BLaER1 (cell line): Measurements from ENCODE around the gene BASP1.

Source experiments
- H3K27ac ChIP-seq: shearing (Covaris generic); formaldehyde crosslinking; 2 replicates; pipeline ENCODE4 v1.8.1; 2022
- H3K27me3 ChIP-seq: shearing (Covaris generic); formaldehyde crosslinking; 2 replicates; pipeline ENCODE4 v1.8.1; 2022
- H3K36me3 ChIP-seq: shearing (Covaris generic); formaldehyde crosslinking; 2 replicates; pipeline ENCODE4 v1.8.1; 2022
- H3K4me1 ChIP-seq: shearing (Covaris generic); formaldehyde crosslinking; 2 replicates; pipeline ENCODE4 v1.8.1; 2022
- H3K4me2 ChIP-seq: shearing (Covaris generic); formaldehyde crosslinking; 2 replicates; pipeline ENCODE4 v1.8.1; 2022
- H3K4me3 ChIP-seq: shearing (Covaris generic); formaldehyde crosslinking; 2 replicates; pipeline ENCODE4 v1.8.1; 2022
- H3K9ac ChIP-seq: shearing (Covaris generic); formaldehyde crosslinking; 2 replicates; pipeline ENCODE4 v1.8.1; 2022
- H3K9me3 ChIP-seq: shearing (Covaris generic); formaldehyde crosslinking; 2 replicates; pipeline ENCODE4 v1.8.1; 2022
- H4K20me1 ChIP-seq: shearing (Covaris generic); formaldehyde crosslinking; 2 replicates; pipeline ENCODE4 v1.8.1; 2022
- Cebpa-rat ChIP-seq: shearing (Covaris generic); IDR thresholded peaks from 2 replicates; pipeline ENCODE4 v1.8.1; 2022

The BASP1 gene

DNA sequence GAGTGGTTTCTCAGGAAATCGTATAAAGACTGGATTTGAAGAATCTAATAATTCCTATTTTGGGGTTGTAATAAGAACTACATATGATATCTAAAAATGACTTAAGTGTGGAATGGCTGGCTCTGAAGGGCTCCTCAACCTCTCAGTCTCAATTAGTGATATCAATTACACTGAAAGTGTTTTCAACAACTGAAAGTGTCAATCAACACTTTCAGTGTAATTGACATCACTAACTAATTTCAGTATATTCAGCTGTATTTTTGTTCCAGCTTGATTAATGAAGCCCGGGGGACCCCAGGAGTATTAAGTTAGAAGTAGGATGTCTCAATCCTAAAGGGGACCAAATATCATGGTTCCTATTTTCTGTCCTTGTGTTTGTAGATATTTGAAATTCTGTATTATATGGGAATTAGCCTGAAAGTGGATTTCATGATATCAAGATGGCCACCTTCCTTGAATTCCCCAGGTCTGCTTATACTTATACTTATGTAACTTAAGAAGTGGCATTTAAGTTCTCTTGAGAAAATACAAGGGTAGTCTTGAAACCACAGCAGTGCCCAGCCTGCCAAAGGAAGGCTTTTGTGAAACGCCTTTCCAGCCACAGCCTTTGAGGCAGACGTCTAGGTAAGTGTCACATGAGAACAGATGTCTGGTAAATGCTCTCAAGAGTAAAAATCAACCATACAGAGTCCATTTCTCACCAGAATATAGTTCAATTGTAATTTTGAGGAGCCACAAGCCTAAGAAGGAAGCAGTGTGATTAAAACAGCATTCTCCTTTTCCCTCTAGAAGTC, 4.6 kb downstream of the BASP1 start:
- Histone ChIP-seq H3K4me2 (no peak overlapping the region), H3K36me3 (no peaks in the 10 kb centered on the region), H3K27ac (no peak overlapping the region), H3K4me1 (peaks cover 21% of the 10 kb centered on the region), H3K4me3 (no peak overlapping the region), H3K9ac (no peak overlapping the region), H3K9me3 (no peaks in the 10 kb centered on the region), H3K27me3 (no peaks in the 10 kb centered on the region), H4K20me1 (peaks cover 24% of the 10 kb centered on the region)
- TF ChIP-seq Cebpa-rat, result no peak

DNA sequence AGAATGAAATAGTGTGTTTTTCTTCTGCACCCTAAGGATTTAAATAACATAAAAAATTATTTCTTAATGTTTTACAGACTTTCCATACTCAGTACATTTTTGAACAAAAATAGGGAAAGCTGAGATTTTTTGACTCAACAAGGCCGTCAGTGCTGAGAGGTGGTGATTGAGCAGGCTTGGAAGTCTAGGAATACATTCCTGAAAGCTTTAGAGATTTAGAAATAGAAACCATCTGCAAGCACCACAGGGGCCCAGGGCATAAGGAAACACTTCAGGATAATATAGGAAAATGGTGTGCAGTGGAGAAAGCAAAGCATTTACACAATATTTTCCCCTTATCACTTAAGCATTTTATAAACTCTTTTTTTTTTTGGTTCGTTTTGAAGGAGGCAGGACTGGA, 5.2 kb downstream of the BASP1 start:
- Histone ChIP-seq H3K4me3 (no peak overlapping the region), H4K20me1 (peaks cover 24% of the 10 kb centered on the region), H3K36me3 (no peaks in the 10 kb centered on the region), H3K27ac (no peak overlapping the region), H3K9ac (no peak overlapping the region), H3K27me3 (no peaks in the 10 kb centered on the region), H3K9me3 (no peaks in the 10 kb centered on the region), H3K4me2 (no peak overlapping the region), H3K4me1 (peaks cover 21% of the 10 kb centered on the region)
- TF ChIP-seq Cebpa-rat, result no peak

DNA sequence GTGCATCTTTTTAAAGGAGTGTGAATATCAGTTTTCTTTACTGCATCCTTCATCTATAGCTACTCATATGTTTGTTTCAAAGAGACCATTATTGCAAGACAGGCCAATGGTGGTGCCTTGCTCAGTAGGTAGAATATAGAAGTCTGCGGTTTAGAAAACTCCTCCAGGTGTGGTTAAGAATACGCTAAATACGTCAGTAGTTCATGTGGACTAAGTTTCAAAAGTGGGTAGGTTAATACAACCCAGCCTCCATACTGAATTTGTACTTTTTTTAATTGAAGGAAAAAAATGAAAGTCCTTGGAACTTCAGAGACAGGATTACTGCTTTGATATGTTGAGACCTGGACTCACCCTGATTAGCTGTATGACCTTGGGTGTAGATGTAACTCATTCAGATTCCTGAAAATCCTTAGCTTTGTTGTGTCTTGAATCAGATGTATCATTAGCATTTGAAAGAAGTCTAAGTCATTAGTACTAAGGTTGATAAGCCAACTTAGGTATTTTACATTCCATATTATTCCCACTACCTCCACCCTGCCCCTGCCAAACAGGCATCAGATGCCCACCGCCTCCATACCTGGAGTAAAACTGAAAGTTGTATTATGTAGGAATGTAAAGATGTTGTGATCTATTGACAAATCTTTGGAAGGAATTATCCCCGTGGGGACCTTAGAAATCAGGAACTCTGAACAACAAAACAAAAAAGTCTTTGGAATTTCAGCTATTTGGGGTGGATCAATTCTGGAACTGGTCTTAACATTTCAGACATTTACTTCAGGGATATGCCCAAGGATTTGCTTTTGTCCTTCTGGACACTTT, 6.1 kb downstream of the BASP1 start:
- Histone ChIP-seq H4K20me1 (peaks cover 24% of the 10 kb centered on the region), H3K4me1 (peaks cover 21% of the 10 kb centered on the region), H3K36me3 (peaks cover 6% of the 10 kb centered on the region; the same call in 1 of the 2 replicates), H3K9ac (no peak overlapping the region), H3K27ac (no peak overlapping the region), H3K4me2 (no peak overlapping the region), H3K9me3 (no peaks in the 10 kb centered on the region), H3K4me3 (no peak overlapping the region), H3K27me3 (no peaks in the 10 kb centered on the region)
- TF ChIP-seq Cebpa-rat, result no peak

DNA sequence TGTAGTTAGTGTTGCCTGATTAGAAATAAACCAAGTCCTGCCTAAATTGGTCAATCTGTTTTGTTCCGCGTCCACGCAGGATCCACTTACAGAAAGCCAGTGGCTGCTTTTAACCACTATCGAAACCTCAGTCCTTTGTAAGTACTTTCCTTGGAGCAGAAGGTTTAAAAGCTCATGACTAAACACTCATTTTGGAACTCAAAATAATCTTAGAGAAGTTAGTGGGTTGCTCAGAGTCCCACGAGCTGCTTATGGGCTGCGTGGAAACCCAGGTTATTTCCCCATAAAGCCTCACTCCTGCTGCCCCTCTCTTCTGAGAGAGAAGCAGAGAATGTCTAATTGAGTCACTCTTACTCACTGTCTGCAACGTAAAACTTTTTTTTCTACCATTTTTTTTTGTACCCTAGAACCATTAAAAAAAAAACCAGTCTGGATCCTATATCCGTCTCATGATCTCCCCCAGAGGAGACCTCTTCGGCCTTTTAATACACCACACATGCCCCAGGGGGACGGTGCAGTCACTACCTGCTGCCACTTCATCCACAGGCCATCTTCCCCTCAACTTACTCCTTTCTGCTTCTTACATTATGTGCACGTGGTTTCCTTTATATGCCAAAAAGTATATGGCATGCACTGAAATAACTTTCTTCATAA, 7.6 kb downstream of the BASP1 start:
- Histone ChIP-seq H3K36me3 (peaks cover 14% of the 10 kb centered on the region), H3K9me3 (no peaks in the 10 kb centered on the region), H3K27ac (no peak overlapping the region), H3K4me1 (peaks cover 12% of the 10 kb centered on the region), H3K9ac (no peak overlapping the region), H3K4me2 (0 out of 2 replicates have a peak overlapping the region, but pooled peaks have one; percentile 0), H4K20me1 (peaks cover 11% of the 10 kb centered on the region), H3K4me3 (no peak overlapping the region), H3K27me3 (no peaks in the 10 kb centered on the region)
- TF ChIP-seq Cebpa-rat, result no peak

GRCh38 chr5:17225520-17225919, 8.1 kb downstream of the BASP1 start:
- H3K9ac ChIP-seq, result no peak overlapping the region
- no peaks in the 10 kb centered on the region for H3K9me3 ChIP-seq
- H3K27ac ChIP-seq, result no peak overlapping the region
- H3K4me1 ChIP-seq, result peaks cover 12% of the 10 kb centered on the region
- 0 out of 2 replicates have a peak overlapping the region, but pooled peaks have one; percentile 0 for H3K4me2 ChIP-seq
- no peak for TF ChIP-seq Cebpa-rat
- H3K36me3 ChIP-seq, result peaks cover 19% of the 10 kb centered on the region
- H3K4me3 ChIP-seq, result no peak overlapping the region
- peaks cover 5% of the 10 kb centered on the region; the same call in 1 of the 2 replicates for H4K20me1 ChIP-seq
- H3K27me3 ChIP-seq, result no peaks in the 10 kb centered on the region

DNA sequence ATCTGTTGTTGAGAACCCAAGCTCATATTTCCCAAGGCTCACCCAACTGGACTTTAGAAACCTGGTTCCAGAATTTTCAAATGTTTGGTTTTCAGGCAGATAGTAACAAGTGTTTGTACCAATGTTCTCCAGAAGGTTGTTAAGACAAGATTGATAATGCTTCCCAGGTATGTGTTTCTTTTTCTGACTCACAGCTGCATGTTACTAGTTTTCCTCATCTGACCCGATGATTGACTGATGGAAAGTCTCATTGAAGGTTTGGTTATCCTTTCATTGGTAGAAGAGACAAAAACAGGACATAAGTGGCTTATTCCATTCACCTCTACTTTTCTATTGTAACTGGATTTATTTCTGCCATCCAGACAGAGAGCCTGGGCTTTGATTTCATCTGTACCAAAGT, 10.4 kb downstream of the BASP1 start:
- TF ChIP-seq Cebpa-rat, result no peak
- H4K20me1 ChIP-seq, result no peaks in the 10 kb centered on the region

GRCh38 chr5:17228821-17229291, 11.4 kb downstream of the BASP1 start:
- no peak overlapping the region for H3K4me2 ChIP-seq
- peaks cover 12% of the 10 kb centered on the region for H3K4me1 ChIP-seq
- TF ChIP-seq Cebpa-rat, result no peak
- no peak overlapping the region for H3K9ac ChIP-seq
- H3K4me3 ChIP-seq, result no peak overlapping the region
- H4K20me1 ChIP-seq, result no peaks in the 10 kb centered on the region
- H3K9me3 ChIP-seq, result no peaks in the 10 kb centered on the region
- H3K27me3 ChIP-seq, result no peaks in the 10 kb centered on the region
- H3K27ac ChIP-seq, result no peak overlapping the region
- H3K36me3 ChIP-seq, result peaks cover 38% of the 10 kb centered on the region

More for the DNA sequence above, 10.4 kb downstream of the BASP1 start:
- Histone ChIP-seq H3K9ac (no peak overlapping the region), H3K27me3 (no peaks in the 10 kb centered on the region), H3K27ac (no peak overlapping the region), H3K36me3 (peaks cover 38% of the 10 kb centered on the region), H3K4me1 (peaks cover 12% of the 10 kb centered on the region), H3K4me3 (no peak overlapping the region), H3K9me3 (no peaks in the 10 kb centered on the region), H3K4me2 (no peak overlapping the region)

- Histone ChIP-seq H3K4me3 (no peak overlapping the region), H3K27me3 (no peaks in the 10 kb centered on the region), H3K27ac (no peak overlapping the region), H3K4me1 (peaks cover 10% of the 10 kb centered on the region), H3K9me3 (no peaks in the 10 kb centered on the region), H3K4me2 (no peak overlapping the region), H3K9ac (no peak overlapping the region), H4K20me1 (no peaks in the 10 kb centered on the region), H3K36me3 (peaks cover 38% of the 10 kb centered on the region)
- no peak for TF ChIP-seq Cebpa-rat
Observed at GRCh38 chr5:17229313-17229712, 11.9 kb downstream of the BASP1 start.

DNA sequence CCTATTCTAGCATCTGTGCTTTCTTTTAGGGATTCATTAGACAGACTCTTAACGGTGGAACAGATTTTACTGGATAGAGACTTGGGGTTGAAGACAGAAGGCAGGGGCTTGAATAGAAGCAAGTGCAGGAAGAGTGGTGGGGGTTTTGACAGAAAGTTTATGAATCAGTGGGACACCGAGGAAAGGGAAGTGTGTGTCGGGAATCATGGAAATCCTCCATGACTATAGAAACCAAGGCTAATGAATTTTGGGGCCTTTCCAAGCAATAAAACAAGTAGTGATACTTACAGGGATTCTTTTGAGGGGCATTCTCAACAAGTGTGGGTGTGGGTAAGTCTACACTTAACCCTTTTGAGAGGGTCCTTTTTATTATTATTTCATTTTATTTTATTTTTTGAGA, 12.8 kb downstream of the BASP1 start:
- no peak for TF ChIP-seq Cebpa-rat
- no peak overlapping the region for H3K4me3 ChIP-seq
- H3K9me3 ChIP-seq, result no peaks in the 10 kb centered on the region
- H3K27ac ChIP-seq, result no peak overlapping the region
- no peaks in the 10 kb centered on the region for H4K20me1 ChIP-seq
- H3K9ac ChIP-seq, result no peak overlapping the region
- H3K36me3 ChIP-seq, result peaks cover 39% of the 10 kb centered on the region
- H3K4me1 ChIP-seq, result peaks cover 2% of the 10 kb centered on the region
- no peaks in the 10 kb centered on the region for H3K27me3 ChIP-seq
- H3K4me2 ChIP-seq, result no peak overlapping the region
